Bronchial epithelial cell (primary cell): ENCODE measurements around the gene OTOF. TPM values are rescaled to one million over a fixed set of nuclear protein-coding genes. Genes with fewer than 3 reads are reported as not detected.
A peak's percentile ranks its signal among the peaks of the same experiment; 100 is the strongest.
"Not testable (repeated sequence)": the region's sequence is repeated elsewhere in the genome, so short reads cannot be mapped to it uniquely, and the experiment has no call there.

Experiments
- DNase-seq: peaks from one replicate; pipeline ENCODE4 v3.0.0-alpha.2; 2010; ENCODE audit warnings: low read depth
- FAIRE-seq: peaks from 2 replicates; lab custom pipeline; 2011; peaks lifted over from hg19 to GRCh38; lab: Jason Lieb, UNC
- H3K27me3 ChIP-seq: 2 replicates; pipeline ENCODE4 v1.5.1; 2011; ENCODE audit warnings: low read length; ENCODE audit not compliant: control insufficient read depth, insufficient read depth
- H3K36me3 ChIP-seq: 2 replicates; pipeline ENCODE4 v1.5.1; 2011; ENCODE audit warnings: low read length; ENCODE audit not compliant: control insufficient read depth, insufficient read depth
- H3K4me3 ChIP-seq: 2 replicates; pipeline ENCODE4 v1.5.1; 2011; ENCODE audit warnings: mild to moderate bottlenecking, low read depth, low read length, control low read depth
- CTCF ChIP-seq: IDR thresholded peaks from 2 replicates; pipeline ENCODE4 v1.5.1; 2011; ENCODE audit warnings: mild to moderate bottlenecking, moderate library complexity, low read length, control low read depth, inconsistent platforms; ENCODE audit not compliant: insufficient read depth, severe bottlenecking
- total RNA-seq: library from RNA; depleted of rRNA; stranded (reverse); fragments of >200 nt; gene quantifications from 2 replicates; pipeline ENCODE4 v1.2.1, GENCODE V29; 2014

OTOF gene
- total RNA-seq, 1 donor from 2014 or later, result not detected

GRCh38 chr2:26469955-26470354, 8.0 kb downstream of the OTOF start:
- FAIRE-seq (no peak), DNase-seq (no peak)
- TF ChIP-seq CTCF, result no peak
- no peak overlapping the region for H3K4me3 ChIP-seq
- H3K27me3 ChIP-seq, result no peaks in the 10 kb centered on the region
- H3K36me3 ChIP-seq, result no peaks in the 10 kb centered on the region

GRCh38 chr2:26469092-26469710, 8.7 kb downstream of the OTOF start:
- DNase-seq (peak; percentile 48), FAIRE-seq (no peak)
- H3K27me3 ChIP-seq, result no peaks in the 10 kb centered on the region
- H3K4me3 ChIP-seq, result no peak overlapping the region
- TF ChIP-seq CTCF, result peak; percentile 65
- no peaks in the 10 kb centered on the region for H3K36me3 ChIP-seq

- not testable (repeated sequence) for H3K27me3 ChIP-seq, FAIRE-seq, H3K4me3 ChIP-seq, H3K36me3 ChIP-seq, DNase-seq
These were observed 9.4 kb downstream of the OTOF start for GRCh38 chr2:26468544-26468943.

GRCh38 chr2:26466662-26467310, 11.1 kb downstream of the OTOF start:
- Histone ChIP-seq H3K27me3 (no peaks in the 10 kb centered on the region), H3K36me3 (no peaks in the 10 kb centered on the region), H3K4me3 (no peak overlapping the region)
- TF ChIP-seq CTCF, result no peak
- no peak for FAIRE-seq
- DNase-seq, result no peak

- Histone ChIP-seq H3K36me3 (no peaks in the 10 kb centered on the region), H3K4me3 (no peak overlapping the region), H3K27me3 (no peaks in the 10 kb centered on the region)
- TF ChIP-seq CTCF, result no peak
- no peak for DNase-seq
- FAIRE-seq, result no peak
These were observed 11.9 kb downstream of the OTOF start for GRCh38 chr2:26465981-26466471.

- TF ChIP-seq CTCF, result no peak
- Histone ChIP-seq H3K4me3 (no peak overlapping the region), H3K27me3 (no peaks in the 10 kb centered on the region), H3K36me3 (no peaks in the 10 kb centered on the region)
- no peak for DNase-seq
- FAIRE-seq, result no peak
These were observed 12.5 kb downstream of the OTOF start for GRCh38 chr2:26465266-26465925.
